HAP-1 (cell line): ENCODE data around the gene RNF125.

Experiments used
- DNase-seq, 2 experiments: peaks; one replicate each; pipeline ENCODE4 v3.0.0-alpha.2; 2016 to 2020; ENCODE audit warnings: low spot score in 2 of 2
- H3K27me3 ChIP-seq: fragments of 250-450 bp; sonication (Bioruptor Pico); 2 replicates; pipeline ENCODE4 v1.5.1; 2020; ENCODE audit warnings: low read depth, mild to moderate bottlenecking, moderate library complexity
- H3K36me3 ChIP-seq: fragments of 250-450 bp; sonication (Bioruptor Pico); replicated peaks from 2 replicates; pipeline ENCODE4 v1.5.1; 2020; ENCODE audit warnings: mild to moderate bottlenecking
- H3K4me1 ChIP-seq: fragments of 250-450 bp; sonication (Bioruptor Pico); 2 replicates; pipeline ENCODE4 v1.5.1; 2020; ENCODE audit warnings: mild to moderate bottlenecking
- H3K4me3 ChIP-seq: fragments of 250-450 bp; sonication (Bioruptor Pico); 2 replicates; pipeline ENCODE4 v1.5.1; 2020; ENCODE audit warnings: mild to moderate bottlenecking, moderate library complexity
- H3K9me3 ChIP-seq: fragments of 250-450 bp; sonication (Bioruptor Pico); 2 replicates; pipeline ENCODE4 v1.5.1; 2020; ENCODE audit warnings: mild to moderate bottlenecking, moderate library complexity
- in situ Hi-C: fragments of 300-500 bp; cut with MboI; formaldehyde crosslinking; loops from 3 replicates; pipeline ENCODE4 v1.14.3; 2020; ENCODE audit warnings: low sequenced_read_pairs, inconsistent platforms, mixed read lengths

RNF125 gene

GRCh38 chr18:32018331-32019250 is at the start of gene RNF125:
Gene RNF125, plus strand, starts transcription at chr18:32018825. Its CDS starts 39 bp downstream, at chr18:32018864.
- peak within 1 kb of the TSS; percentile 41 for H3K4me3 ChIP-seq
- peaks cover 19% of the 10 kb centered on the region for H3K4me1 ChIP-seq
- in situ Hi-C loops = no loop called here
- DNase-seq = peak; percentile 86 to 87
- no peaks in the 10 kb centered on the region for H3K27me3 ChIP-seq
- no peaks in the 10 kb centered on the region for H3K9me3 ChIP-seq
- H3K36me3 ChIP-seq = no peaks in the 10 kb centered on the region

DNA sequence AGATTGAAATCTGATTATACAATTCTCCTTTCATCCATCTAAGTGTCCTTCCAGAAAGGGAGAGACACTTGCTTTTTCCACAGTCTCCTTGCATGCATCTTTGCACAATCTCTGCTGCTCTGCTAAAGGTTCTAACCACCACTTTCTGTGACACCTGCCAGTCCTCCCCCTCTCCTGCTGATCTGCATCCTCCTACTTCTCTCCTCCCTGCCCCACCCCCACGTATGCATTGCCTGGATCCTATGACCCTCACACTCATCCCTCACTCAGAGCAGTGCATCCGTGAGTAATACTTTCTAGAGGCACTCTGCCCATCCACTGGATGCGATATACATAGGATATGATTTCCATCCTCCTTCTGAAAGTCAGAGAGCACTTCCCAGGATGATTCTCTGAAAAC is 48.0 kb upstream of the RNF125 start:
- Histone ChIP-seq H3K27me3 (no peaks in the 10 kb centered on the region), H3K4me1 (no peaks in the 10 kb centered on the region), H3K36me3 (no peaks in the 10 kb centered on the region), H3K9me3 (peaks cover 4% of the 10 kb centered on the region), H3K4me3 (no peak overlapping the region)
- no peak for DNase-seq
- in situ Hi-C loops = loop anchor here (10.0 to 25.0 kb wide), 2 partner anchors 233 to 416 kb away; no protein-coding TSS in a partner anchor

GRCh38 chr18:31973929-31974546 is 44.6 kb upstream of the RNF125 start:
- no peaks in the 10 kb centered on the region for H3K36me3 ChIP-seq
- H3K27me3 ChIP-seq = no peaks in the 10 kb centered on the region
- no peak overlapping the region for H3K4me3 ChIP-seq
- no peak for DNase-seq
- peaks cover 3% of the 10 kb centered on the region; the same call in 1 of the 2 replicates for H3K4me1 ChIP-seq
- in situ Hi-C loops = loop anchor here (10.0 to 25.0 kb wide), 2 partner anchors 237 to 419 kb away; no protein-coding TSS in a partner anchor
- H3K9me3 ChIP-seq = peaks cover 11% of the 10 kb centered on the region

- Histone ChIP-seq H3K36me3 (no peaks in the 10 kb centered on the region), H3K27me3 (no peaks in the 10 kb centered on the region), H3K4me1 (peaks cover 3% of the 10 kb centered on the region; the same call in 1 of the 2 replicates), H3K9me3 (peaks cover 11% of the 10 kb centered on the region), H3K4me3 (no peak overlapping the region)
- in situ Hi-C loops = loop anchor here (10.0 kb wide), 1 partner anchor 421 kb away; no protein-coding TSS in a partner anchor
- DNase-seq = no peak
These were observed 42.4 kb upstream of the RNF125 start for GRCh38 chr18:31976242-31976641.

DNA sequence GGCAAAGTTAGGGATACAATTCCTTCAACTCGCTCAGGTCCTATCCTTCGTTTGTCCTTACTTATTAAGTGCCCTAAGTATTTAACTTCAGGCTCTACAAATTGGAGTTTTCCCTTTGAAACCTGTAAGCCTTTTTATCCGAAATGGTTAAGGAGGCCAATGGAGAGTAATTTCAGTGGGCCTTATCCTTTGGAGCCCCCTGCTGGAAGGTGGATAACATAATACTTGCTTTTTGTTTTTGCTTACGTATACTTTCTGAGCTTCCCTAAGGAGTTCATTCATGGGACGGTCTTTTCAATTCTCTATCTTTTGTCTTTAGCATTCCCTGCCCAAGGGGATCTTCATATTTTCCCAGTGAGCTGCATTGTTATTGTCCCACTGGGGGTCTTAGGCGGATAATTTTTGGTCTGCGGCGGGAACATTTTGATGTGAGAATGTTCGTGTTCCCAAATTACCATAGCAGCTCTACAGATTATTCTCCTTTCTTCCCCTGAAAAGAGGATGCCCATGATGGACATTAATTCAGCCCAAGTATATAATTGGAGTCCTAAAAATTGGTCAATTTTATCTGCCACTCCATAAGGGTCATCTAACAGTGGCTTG is 41.3 kb upstream of the RNF125 start:
- Histone ChIP-seq H3K4me3 (no peak overlapping the region), H3K36me3 (no peaks in the 10 kb centered on the region), H3K27me3 (no peaks in the 10 kb centered on the region), H3K9me3 (peaks cover 11% of the 10 kb centered on the region), H3K4me1 (peaks cover 3% of the 10 kb centered on the region; the same call in 1 of the 2 replicates)
- DNase-seq = peak; percentile 72 to 74
- in situ Hi-C loops = loop anchor here (10.0 kb wide), 1 partner anchor 423 kb away; no protein-coding TSS in a partner anchor

- Histone ChIP-seq H3K36me3 (no peaks in the 10 kb centered on the region), H3K4me1 (peaks cover 3% of the 10 kb centered on the region; the same call in 1 of the 2 replicates), H3K27me3 (no peaks in the 10 kb centered on the region), H3K9me3 (peaks cover 10% of the 10 kb centered on the region), H3K4me3 (no peak overlapping the region)
- DNase-seq = no peak
- in situ Hi-C loops = loop anchor here (10.0 kb wide), 1 partner anchor 424 kb away; no protein-coding TSS in a partner anchor
These were observed 40.0 kb upstream of the RNF125 start for GRCh38 chr18:31978616-31979015.

GRCh38 chr18:31979714-31980113 is 38.9 kb upstream of the RNF125 start:
- Histone ChIP-seq H3K9me3 (peaks cover 6% of the 10 kb centered on the region), H3K27me3 (no peaks in the 10 kb centered on the region), H3K4me1 (peaks cover 3% of the 10 kb centered on the region; the same call in 1 of the 2 replicates), H3K36me3 (no peaks in the 10 kb centered on the region), H3K4me3 (no peak overlapping the region)
- in situ Hi-C loops = loop anchor here (10.0 kb wide), 1 partner anchor 425 kb away; no protein-coding TSS in a partner anchor
- DNase-seq = no peak

DNA sequence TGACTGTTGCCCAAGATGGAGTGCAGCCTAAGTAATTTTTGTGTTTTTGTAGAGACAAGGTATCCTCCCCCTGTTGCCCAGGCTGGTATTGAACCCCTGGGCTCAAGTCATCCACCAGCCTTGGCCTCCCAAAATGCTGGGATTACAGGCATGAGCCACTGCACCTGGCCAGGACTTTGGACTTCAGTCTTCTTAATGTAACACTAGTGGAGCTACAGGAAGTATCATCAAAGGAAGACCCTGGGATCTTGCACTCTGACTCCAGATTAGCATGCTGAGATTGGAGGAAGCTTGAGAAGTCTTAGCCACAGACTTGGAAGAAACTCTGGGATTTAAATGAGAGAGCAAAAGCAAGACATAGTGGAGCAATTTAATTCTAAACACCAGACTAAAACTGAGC is 37.8 kb upstream of the RNF125 start:
- in situ Hi-C loops = no loop called here
- Histone ChIP-seq H3K4me1 (peaks cover 3% of the 10 kb centered on the region; the same call in 1 of the 2 replicates), H3K36me3 (no peaks in the 10 kb centered on the region), H3K9me3 (peaks cover 6% of the 10 kb centered on the region; the same call in 1 of the 2 replicates), H3K27me3 (no peaks in the 10 kb centered on the region), H3K4me3 (no peak overlapping the region)
- no peak for DNase-seq

DNA sequence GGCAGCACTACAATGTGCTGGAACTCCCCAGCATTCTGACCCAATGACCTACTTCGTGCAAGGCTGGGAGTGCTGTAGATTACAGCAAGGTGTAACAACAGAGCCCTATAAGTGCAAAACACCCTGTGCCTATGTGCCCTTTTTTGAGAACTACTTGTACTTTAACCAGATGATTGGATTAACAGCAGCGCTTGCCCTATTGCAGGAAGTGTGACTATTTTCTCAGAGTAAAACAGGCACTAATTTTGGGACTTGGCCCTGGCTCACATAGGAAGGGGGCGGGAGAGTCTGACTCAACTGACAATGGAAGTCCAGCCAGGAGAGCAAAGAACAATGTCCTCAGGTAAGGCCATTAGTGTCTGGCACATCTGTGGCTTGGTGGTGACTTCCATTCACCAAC is 35.6 kb upstream of the RNF125 start:
- no peak for DNase-seq
- Histone ChIP-seq H3K27me3 (no peaks in the 10 kb centered on the region), H3K4me1 (no peaks in the 10 kb centered on the region), H3K36me3 (no peaks in the 10 kb centered on the region), H3K4me3 (no peak overlapping the region), H3K9me3 (peaks cover 6% of the 10 kb centered on the region; the same call in 1 of the 2 replicates)
- in situ Hi-C loops = no loop called here

- H3K9me3 ChIP-seq = no peaks in the 10 kb centered on the region
- in situ Hi-C loops = no loop called here
- DNase-seq = no peak
- H3K36me3 ChIP-seq = no peaks in the 10 kb centered on the region
- H3K27me3 ChIP-seq = no peaks in the 10 kb centered on the region
- no peaks in the 10 kb centered on the region for H3K4me1 ChIP-seq
- H3K4me3 ChIP-seq = no peak overlapping the region
These were observed 34.6 kb upstream of the RNF125 start for GRCh38 chr18:31983976-31984375.

DNA sequence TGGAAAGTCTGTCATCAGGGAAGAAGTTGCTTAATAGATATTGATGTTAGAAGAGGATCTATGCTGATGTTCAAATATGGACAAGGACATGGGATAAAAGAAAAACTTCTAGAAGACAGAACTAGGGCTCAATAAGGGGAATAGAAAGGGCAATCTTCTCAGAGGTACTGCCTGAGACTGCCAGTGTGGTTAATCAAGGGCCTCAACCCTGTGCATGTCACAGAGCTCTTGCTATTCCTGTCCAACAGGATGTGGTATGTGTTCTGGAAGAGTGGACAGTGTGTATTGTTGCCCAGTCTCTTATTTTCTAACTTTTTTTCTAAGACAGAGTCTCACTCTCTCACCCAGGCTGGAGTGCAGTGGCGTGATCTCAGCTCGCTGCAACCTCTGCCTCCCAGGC is 27.8 kb upstream of the RNF125 start:
- no peaks in the 10 kb centered on the region for H3K27me3 ChIP-seq
- in situ Hi-C loops = no loop called here
- no peak overlapping the region for H3K4me3 ChIP-seq
- no peaks in the 10 kb centered on the region for H3K9me3 ChIP-seq
- H3K4me1 ChIP-seq = no peaks in the 10 kb centered on the region
- H3K36me3 ChIP-seq = no peaks in the 10 kb centered on the region
- DNase-seq = no peak

DNA sequence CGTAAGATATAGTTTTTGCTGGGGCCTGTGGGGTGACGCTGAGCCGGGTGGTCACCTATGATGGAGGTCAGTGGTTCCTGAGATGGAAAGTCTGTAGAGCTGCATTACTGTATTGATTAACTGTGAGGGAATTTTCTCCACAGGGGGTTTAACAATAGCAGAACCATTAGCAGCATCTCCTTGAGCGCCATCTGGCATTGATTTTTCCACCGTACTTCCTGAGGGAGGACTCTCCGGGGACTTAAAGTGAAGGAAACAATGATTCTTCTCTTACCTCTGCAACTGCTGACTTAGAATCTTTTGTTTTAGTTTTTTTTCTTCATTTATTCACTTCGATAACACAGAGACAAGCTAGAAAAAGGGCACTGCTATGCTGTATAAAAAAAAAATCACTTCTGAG is 22.6 kb upstream of the RNF125 start:
- Histone ChIP-seq H3K36me3 (no peaks in the 10 kb centered on the region), H3K9me3 (no peaks in the 10 kb centered on the region), H3K27me3 (no peaks in the 10 kb centered on the region), H3K4me3 (no peak overlapping the region), H3K4me1 (no peaks in the 10 kb centered on the region)
- DNase-seq = no peak
- in situ Hi-C loops = no loop called here

DNA sequence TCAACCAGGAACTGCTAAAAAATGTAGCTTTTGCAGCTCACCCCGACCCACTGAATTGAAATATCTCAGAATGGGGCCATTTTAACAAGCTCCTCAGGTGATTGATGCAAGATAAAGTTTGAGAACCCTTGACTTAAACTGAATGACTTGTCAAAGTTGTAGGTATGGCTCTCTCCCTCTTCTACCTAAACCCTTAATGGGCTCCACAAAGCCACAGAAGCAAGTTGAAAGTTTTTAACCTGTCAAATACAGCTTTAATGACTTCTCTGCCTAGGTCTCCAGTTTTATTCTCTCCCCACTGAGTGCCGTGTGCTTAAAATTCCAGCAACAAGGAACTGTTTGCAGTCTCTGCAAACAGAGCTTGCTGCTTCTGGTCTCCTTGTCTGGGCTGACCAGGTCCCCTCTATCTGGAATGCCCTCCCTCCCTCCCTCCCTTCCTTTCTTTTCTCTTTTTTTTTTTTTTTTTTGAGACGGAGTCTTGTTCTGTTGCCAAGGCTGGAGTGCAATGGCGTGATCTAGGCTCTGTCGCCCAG is 19.7 kb upstream of the RNF125 start:
- Histone ChIP-seq H3K4me1 (no peaks in the 10 kb centered on the region), H3K4me3 (no peak overlapping the region), H3K36me3 (no peaks in the 10 kb centered on the region), H3K9me3 (no peaks in the 10 kb centered on the region), H3K27me3 (no peaks in the 10 kb centered on the region)
- in situ Hi-C loops = no loop called here
- DNase-seq = no peak
